Fibroblast of skin of scalp (primary cell): ENCODE results near the gene ZCCHC9.

Experiments
- DNase-seq: peaks from one replicate; pipeline ENCODE4 v3.0.0-alpha.2; 2013

Gene ZCCHC9

DNA sequence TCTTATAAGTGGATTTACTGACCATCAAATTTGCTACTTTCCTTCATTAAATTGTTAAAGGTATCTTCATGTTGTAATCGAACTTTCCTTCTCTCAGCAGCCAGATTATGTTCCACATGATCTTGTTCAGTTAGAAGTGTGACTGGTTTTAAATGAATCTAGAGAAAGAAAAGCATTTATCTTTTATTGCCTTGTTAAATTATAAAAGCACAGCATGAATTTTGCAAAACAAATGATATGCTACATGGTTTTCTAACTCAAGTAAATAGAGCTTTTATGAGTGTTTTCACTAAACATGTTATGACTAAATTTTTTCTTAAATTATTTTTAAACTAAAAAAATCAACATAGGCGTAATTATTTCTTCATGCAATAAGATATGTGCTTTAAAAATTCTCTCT lies 58.5 kb downstream of the ZCCHC9 start:
- DNase-seq = no peak

DNA sequence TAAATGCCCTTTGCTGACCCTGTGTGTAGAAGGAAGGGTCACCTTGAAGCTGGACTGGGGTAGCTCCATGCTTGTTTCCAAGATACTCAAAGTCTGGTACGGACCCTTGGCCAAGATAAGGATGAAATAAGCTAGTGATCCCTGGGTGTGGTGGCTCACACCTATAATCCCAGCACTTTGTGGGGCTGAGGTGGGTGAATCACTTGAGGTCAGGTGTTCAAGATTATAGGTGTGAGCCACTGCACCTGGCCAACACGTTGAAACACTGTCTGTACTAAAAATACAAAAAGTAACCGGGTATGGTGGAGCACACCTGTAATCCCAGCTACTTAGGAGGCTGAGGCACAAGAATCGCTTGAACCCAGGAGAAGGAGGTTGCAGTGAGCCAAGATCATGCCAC lies 59.3 kb downstream of the ZCCHC9 start:
- DNase-seq = no peak

DNA sequence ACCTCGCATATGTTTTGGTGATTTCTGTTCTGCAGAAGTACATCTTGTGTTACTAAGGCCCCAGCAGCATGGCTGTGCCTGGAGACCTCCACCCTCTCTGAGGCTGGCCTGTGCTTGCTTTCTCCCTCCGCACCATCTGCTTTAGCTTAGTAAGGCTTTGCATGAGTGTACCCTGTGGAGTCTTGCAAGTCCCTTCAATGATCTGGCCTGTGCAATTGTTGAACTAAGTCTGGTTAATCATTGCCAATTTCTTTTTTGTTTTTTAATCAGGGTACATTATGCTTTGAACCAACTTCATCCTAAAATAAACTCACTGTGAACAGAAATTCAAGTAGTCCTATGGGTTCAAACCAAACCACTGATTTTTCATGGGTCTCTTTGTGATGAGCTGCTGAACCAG lies 60.2 kb downstream of the ZCCHC9 start:
- DNase-seq = no peak
